ENCODE data around the gene HELB. TPM values are rescaled to one million over a fixed set of nuclear protein-coding genes. Genes with fewer than 3 reads are reported as not detected.

Gene HELB
- total and polyA plus RNA-seq, 7 experiments from 2014 or later, result 29.6 to 59.2 (median 52.6) TPM

- CTCF ChIA-PET, result interaction anchor here (0.6 to 1.2 kb wide), 2 partner anchors 73 to 82 kb away, joined by 3 read pairs; no protein-coding TSS in a partner anchor
- Histone ChIP-seq H3K27me3 (ENCODE audit: control insufficient read depth in 2 of 2, insufficient read depth in 2 of 2, low read length in 2 of 2) (no peaks in the 10 kb centered on the region), H3K36me3 (ENCODE audit: control insufficient read depth in 2 of 3, insufficient read depth in 3 of 3, low read length in 3 of 3) (peaks cover 0 to 22% (median 0%) of the 10 kb centered on the region in 3 experiments), H3K27ac (ENCODE audit: low read depth, low read length) (no peak overlapping the region), H3K4me1 (ENCODE audit: control insufficient read depth in 2 of 2, insufficient read depth in 2 of 2, low read length in 2 of 2) (no peaks in the 10 kb centered on the region), H3K9me3 (ENCODE audit: control insufficient read depth in 2 of 3, low read length in 3 of 3) (no peaks in the 10 kb centered on the region), H3K4me3 (ENCODE audit: low read length) (no peak overlapping the region)
- Mint-ChIP-seq H3K9me3 (peaks cover 0 to 4% (median 0%) of the 10 kb centered on the region in 11 donors), H3K27ac (peak overlapping the region in 4 of 9 donors; percentile 42 to 75 (median 58)), H3K36me3 (peaks cover 13 to 60% (median 18%) of the 10 kb centered on the region in 5 donors), H3K4me3 (no peak overlapping the region), H3K4me1 (peaks cover 0 to 7% (median 0%) of the 10 kb centered on the region in 7 donors), H3K27me3 (no peaks in the 10 kb centered on the region)
- intact Hi-C loops (cut with micrococcal nuclease), result loop anchor here (5.0 kb wide), 3 partner anchors 40 to 510 kb away; no protein-coding TSS in a partner anchor
- DNase-seq, result no peak
- peak; percentile 34 for ATAC-seq
- POLR2A ChIA-PET, result interaction anchor here (0.6 kb wide), 1 partner anchor 50 kb away, joined by 3 read pairs; the partner anchor contains the start of gene HELB
Measured at GRCh38 chr12:66352197-66352596, 49.9 kb downstream of the HELB start.

GRCh38 chr12:66352899-66353298 is 50.6 kb downstream of the HELB start:
- Mint-ChIP-seq H3K36me3 (peaks cover 13 to 57% (median 18%) of the 10 kb centered on the region in 5 donors), H3K9me3 (peaks cover 0 to 4% (median 0%) of the 10 kb centered on the region in 11 donors), H3K4me3 (no peak overlapping the region), H3K27me3 (no peaks in the 10 kb centered on the region), H3K4me1 (peaks cover 0 to 7% (median 0%) of the 10 kb centered on the region in 7 donors), H3K27ac (peak overlapping the region in 4 of 9 donors; percentile 10 to 25 (median 18))
- no peak for ATAC-seq
- intact Hi-C loops (cut with micrococcal nuclease), result loop anchor here (5.0 kb wide), 3 partner anchors 39 to 509 kb away; no protein-coding TSS in a partner anchor
- ChIA-PET CTCF (interaction anchor here (0.6 to 1.2 kb wide), 2 partner anchors 74 to 83 kb away, joined by 3 read pairs; no protein-coding TSS in a partner anchor), POLR2A (no interaction called here)
- Histone ChIP-seq H3K4me3 (ENCODE audit: low read length) (no peak overlapping the region), H3K36me3 (ENCODE audit: control insufficient read depth in 2 of 3, insufficient read depth in 3 of 3, low read length in 3 of 3) (peaks cover 0 to 22% (median 0%) of the 10 kb centered on the region in 3 experiments), H3K27me3 (ENCODE audit: control insufficient read depth in 2 of 2, insufficient read depth in 2 of 2, low read length in 2 of 2) (no peaks in the 10 kb centered on the region), H3K9me3 (ENCODE audit: control insufficient read depth in 2 of 3, low read length in 3 of 3) (no peaks in the 10 kb centered on the region), H3K4me1 (ENCODE audit: control insufficient read depth in 2 of 2, insufficient read depth in 2 of 2, low read length in 2 of 2) (no peaks in the 10 kb centered on the region), H3K27ac (ENCODE audit: low read depth, low read length) (no peak overlapping the region)
- no peak for DNase-seq

DNA sequence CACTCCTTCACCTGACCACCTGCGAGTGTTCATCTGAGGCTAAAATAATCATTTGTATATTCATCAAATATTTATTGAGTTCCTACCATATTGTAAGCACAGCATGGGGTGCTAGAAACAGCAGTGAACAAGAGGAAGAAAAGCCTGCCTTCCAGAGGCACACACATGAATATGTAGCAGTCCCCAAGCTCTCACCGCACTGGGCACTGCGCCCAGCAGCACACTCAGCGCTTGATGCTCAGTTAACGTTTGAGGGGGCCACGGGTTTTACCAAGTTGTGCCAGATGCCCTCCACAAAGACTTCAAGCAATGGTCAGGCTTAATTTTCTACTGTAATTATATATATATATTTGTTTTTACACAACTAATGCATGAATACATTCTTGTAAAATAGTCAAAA is 52.0 kb downstream of the HELB start:
- ATAC-seq (no peak), DNase-seq (no peak)
- Mint-ChIP-seq H3K27me3 (no peaks in the 10 kb centered on the region), H3K36me3 (peaks cover 10 to 46% (median 13%) of the 10 kb centered on the region in 5 donors), H3K9me3 (peaks cover 0 to 4% (median 0%) of the 10 kb centered on the region in 11 donors), H3K4me3 (no peak overlapping the region), H3K4me1 (peaks cover 0 to 7% (median 0%) of the 10 kb centered on the region in 7 donors), H3K27ac (peak overlapping the region in 4 of 9 donors; percentile 22 to 62 (median 35))
- H3K27me3 ChIP-seq (ENCODE audit: control insufficient read depth in 2 of 2, insufficient read depth in 2 of 2, low read length in 2 of 2), result no peaks in the 10 kb centered on the region
- no peak overlapping the region for H3K4me3 ChIP-seq (ENCODE audit: low read length)
- no peaks in the 10 kb centered on the region for H3K9me3 ChIP-seq (ENCODE audit: control insufficient read depth in 2 of 3, low read length in 3 of 3)
- CTCF ChIA-PET, result no interaction called here
- peaks cover 0 to 15% (median 0%) of the 10 kb centered on the region in 3 experiments for H3K36me3 ChIP-seq (ENCODE audit: control insufficient read depth in 2 of 3, insufficient read depth in 3 of 3, low read length in 3 of 3)
- intact Hi-C loops (cut with micrococcal nuclease), result loop anchor here (5.0 kb wide), 3 partner anchors 38 to 508 kb away; no protein-coding TSS in a partner anchor
- H3K27ac ChIP-seq (ENCODE audit: low read depth, low read length), result no peak overlapping the region
- POLR2A ChIA-PET, result interaction anchor here (0.6 kb wide), 1 partner anchor 41 kb away, joined by 3 read pairs; no protein-coding TSS in a partner anchor
- no peaks in the 10 kb centered on the region for H3K4me1 ChIP-seq (ENCODE audit: control insufficient read depth in 2 of 2, insufficient read depth in 2 of 2, low read length in 2 of 2)

- Mint-ChIP-seq H3K9me3 (no peaks in the 10 kb centered on the region), H3K27ac (peak overlapping the region in 1 of 9 donors; percentile 42), H3K4me3 (no peak overlapping the region), H3K36me3 (peaks cover 0 to 30% (median 11%) of the 10 kb centered on the region in 5 donors), H3K27me3 (no peaks in the 10 kb centered on the region), H3K4me1 (no peaks in the 10 kb centered on the region)
- no peak overlapping the region for H3K4me3 ChIP-seq (ENCODE audit: low read length)
- intact Hi-C loops (cut with micrococcal nuclease), result no loop called here
- ChIA-PET POLR2A (interaction anchor here (0.5 kb wide), 1 partner anchor 11 kb away, joined by 3 read pairs; no protein-coding TSS in a partner anchor), CTCF (no interaction called here)
- no peak overlapping the region for H3K27ac ChIP-seq (ENCODE audit: low read depth, low read length)
- no peaks in the 10 kb centered on the region for H3K4me1 ChIP-seq (ENCODE audit: control insufficient read depth in 2 of 2, insufficient read depth in 2 of 2, low read length in 2 of 2)
- DNase-seq (no peak), ATAC-seq (no peak)
- no peaks in the 10 kb centered on the region for H3K36me3 ChIP-seq (ENCODE audit: control insufficient read depth in 2 of 3, insufficient read depth in 3 of 3, low read length in 3 of 3)
- H3K27me3 ChIP-seq (ENCODE audit: control insufficient read depth in 2 of 2, insufficient read depth in 2 of 2, low read length in 2 of 2), result no peaks in the 10 kb centered on the region
- H3K9me3 ChIP-seq (ENCODE audit: control insufficient read depth in 2 of 3, low read length in 3 of 3), result no peaks in the 10 kb centered on the region
Measured at GRCh38 chr12:66359300-66359699, 57.0 kb downstream of the HELB start.

DNA sequence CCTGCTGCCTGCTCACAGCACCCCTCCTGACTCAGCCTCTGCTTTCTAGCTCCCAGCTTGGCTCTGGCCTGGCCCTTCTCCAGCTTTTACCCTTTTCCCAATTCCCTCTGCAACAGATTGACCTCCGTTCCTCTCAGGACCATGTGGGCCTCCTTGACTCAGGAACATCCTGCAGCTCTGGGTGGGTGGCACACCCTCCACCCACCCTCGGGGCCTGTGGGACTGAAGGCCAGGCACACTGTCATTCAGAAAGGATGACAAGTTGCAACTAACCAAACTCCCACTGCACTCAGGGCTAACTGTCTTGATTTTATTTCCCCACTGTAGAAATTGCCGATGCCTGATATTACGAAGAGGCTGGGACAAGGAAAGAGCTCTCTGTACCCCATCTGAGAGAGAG is 59.4 kb downstream of the HELB start:
- Histone ChIP-seq H3K27me3 (ENCODE audit: control insufficient read depth in 2 of 2, insufficient read depth in 2 of 2, low read length in 2 of 2) (no peaks in the 10 kb centered on the region), H3K4me1 (ENCODE audit: control insufficient read depth in 2 of 2, insufficient read depth in 2 of 2, low read length in 2 of 2) (no peaks in the 10 kb centered on the region), H3K27ac (ENCODE audit: low read depth, low read length) (no peak overlapping the region), H3K4me3 (ENCODE audit: low read length) (no peak overlapping the region), H3K36me3 (ENCODE audit: control insufficient read depth in 2 of 3, insufficient read depth in 3 of 3, low read length in 3 of 3) (no peaks in the 10 kb centered on the region), H3K9me3 (ENCODE audit: control insufficient read depth in 2 of 3, low read length in 3 of 3) (no peaks in the 10 kb centered on the region)
- peaks cover 0 to 3% (median 0%) of the 10 kb centered on the region in 7 donors for H3K4me1 Mint-ChIP-seq
- no peak overlapping the region for H3K4me3 Mint-ChIP-seq
- DNase-seq (no peak), ATAC-seq (no peak)
- POLR2A ChIA-PET, result interaction anchor here (0.9 kb wide), 1 partner anchor 11 kb away, joined by 3 read pairs; no protein-coding TSS in a partner anchor
- intact Hi-C loops (cut with micrococcal nuclease), result no loop called here
- no peak overlapping the region for H3K27ac Mint-ChIP-seq
- CTCF ChIA-PET, result no interaction called here
- H3K36me3 Mint-ChIP-seq, result peaks cover 4 to 30% (median 17%) of the 10 kb centered on the region in 5 donors
- no peaks in the 10 kb centered on the region for H3K27me3 Mint-ChIP-seq
- H3K9me3 Mint-ChIP-seq, result no peaks in the 10 kb centered on the region

GRCh38 chr12:66365718-66366490 is 63.6 kb downstream of the HELB start:
- CTCF ChIA-PET, result no interaction called here
- H3K27ac ChIP-seq (ENCODE audit: low read depth, low read length), result no peak overlapping the region

More at GRCh38 chr12:66365718-66366490, 63.6 kb downstream of the HELB start:
- POLR2A ChIA-PET, result no interaction called here
- Histone ChIP-seq H3K4me1 (ENCODE audit: control insufficient read depth in 2 of 2, insufficient read depth in 2 of 2, low read length in 2 of 2) (no peaks in the 10 kb centered on the region), H3K27me3 (ENCODE audit: control insufficient read depth in 2 of 2, insufficient read depth in 2 of 2, low read length in 2 of 2) (no peaks in the 10 kb centered on the region), H3K36me3 (ENCODE audit: control insufficient read depth in 2 of 3, insufficient read depth in 3 of 3, low read length in 3 of 3) (no peaks in the 10 kb centered on the region), H3K4me3 (ENCODE audit: low read length) (no peak overlapping the region), H3K9me3 (ENCODE audit: control insufficient read depth in 2 of 3, low read length in 3 of 3) (no peaks in the 10 kb centered on the region)
- Mint-ChIP-seq H3K27me3 (no peaks in the 10 kb centered on the region), H3K27ac (no peak overlapping the region), H3K4me3 (no peak overlapping the region), H3K36me3 (peaks cover 8 to 52% (median 38%) of the 10 kb centered on the region in 5 donors), H3K9me3 (no peaks in the 10 kb centered on the region), H3K4me1 (peaks cover 0 to 3% (median 0%) of the 10 kb centered on the region in 7 donors)
- intact Hi-C loops (cut with micrococcal nuclease), result no loop called here
- ATAC-seq, result no peak
- no peak for DNase-seq
